WTC11 (cell line): Measurements from ENCODE around the gene IFRD1. TPM values are rescaled to one million over a fixed set of nuclear protein-coding genes. Genes with fewer than 3 reads are reported as not detected.

Source experiments
- ATAC-seq: fragments of 200-7000 bp; cut with Tn5 transposase; 2 replicates; pipeline ENCODE4 v1.10.0; 2021; ENCODE audit warnings: mild to moderate bottlenecking, moderate library complexity
- CTCF ChIA-PET: fragments of 300-600 bp; sonication (Branson Sonifier 250); formaldehyde crosslinking; loops from one replicate; lab custom pipeline; 2021; ENCODE audit warnings: antibody characterized with exemption; lab: Charles Lee
- POLR2A ChIA-PET: fragments of 350-600 bp; sonication (Branson Sonifier 250); formaldehyde crosslinking; loops from one replicate; lab custom pipeline; 2021; ENCODE audit warnings: antibody characterized with exemption; lab: Charles Lee
- DNase-seq: peaks from one replicate; pipeline ENCODE4 v3.0.0; 2021; ENCODE audit warnings: low spot score
- H3K27ac Mint-ChIP-seq: 2 replicates; pipeline ENCODE4 v1.8.0; 2021; ENCODE audit warnings: mixed read lengths
- H3K27me3 Mint-ChIP-seq: 2 replicates; pipeline ENCODE4 v1.8.0; 2021; ENCODE audit warnings: low read depth, mild to moderate bottlenecking, moderate library complexity, mixed read lengths
- H3K36me3 Mint-ChIP-seq: 2 replicates; pipeline ENCODE4 v1.8.0; 2021; ENCODE audit warnings: mixed read lengths
- H3K4me1 Mint-ChIP-seq: 2 replicates; pipeline ENCODE4 v1.8.0; 2022; ENCODE audit warnings: mixed read lengths
- H3K4me3 Mint-ChIP-seq: 2 replicates; pipeline ENCODE4 v1.8.0; 2021; ENCODE audit warnings: mild to moderate bottlenecking, moderate library complexity, mixed read lengths
- H3K9me3 Mint-ChIP-seq: 2 replicates; pipeline ENCODE4 v1.8.0; 2021; ENCODE audit warnings: mixed read lengths
- ATF1 ChIP-seq: sonication (generic); formaldehyde crosslinking; IDR thresholded peaks from 2 replicates; pipeline ENCODE4 v1.8.1; 2023; ENCODE audit warnings: mild to moderate bottlenecking, moderate library complexity, missing genetic modification reagents
- ATF2 ChIP-seq: sonication (generic); formaldehyde crosslinking; IDR thresholded peaks from 2 replicates; pipeline ENCODE4 v1.8.1; 2022; ENCODE audit warnings: low read depth, missing genetic modification reagents, borderline replicate concordance
- CREM ChIP-seq: sonication (generic); formaldehyde crosslinking; IDR thresholded peaks from 2 replicates; pipeline ENCODE4 v1.8.1; 2022; ENCODE audit warnings: mild to moderate bottlenecking, missing genetic modification reagents, moderate library complexity
- ETV6 ChIP-seq: sonication (generic); formaldehyde crosslinking; IDR thresholded peaks from 2 replicates; pipeline ENCODE4 v1.8.1; 2022; ENCODE audit warnings: mild to moderate bottlenecking, missing genetic modification reagents
- FOXJ3 ChIP-seq: sonication (generic); formaldehyde crosslinking; IDR thresholded peaks from 2 replicates; pipeline ENCODE4 v1.9.0; 2021; ENCODE audit warnings: missing genetic modification reagents, mild to moderate bottlenecking, borderline replicate concordance
- FOXK1 ChIP-seq: sonication (generic); formaldehyde crosslinking; IDR thresholded peaks from 2 replicates; pipeline ENCODE4 v1.8.0; 2022; ENCODE audit warnings: mild to moderate bottlenecking, moderate library complexity, missing genetic modification reagents
- FOXP1 ChIP-seq: sonication (generic); formaldehyde crosslinking; IDR thresholded peaks from 2 replicates; pipeline ENCODE4 v1.8.0; 2022; ENCODE audit warnings: missing genetic modification reagents, mild to moderate bottlenecking, moderate library complexity, borderline replicate concordance
- IRF1 ChIP-seq: sonication (generic); formaldehyde crosslinking; IDR thresholded peaks from 2 replicates; pipeline ENCODE4 v1.8.0; 2023; ENCODE audit warnings: missing genetic modification reagents
- MLX ChIP-seq: sonication (generic); formaldehyde crosslinking; IDR thresholded peaks from 2 replicates; pipeline ENCODE4 v1.8.1; 2023; ENCODE audit warnings: mild to moderate bottlenecking, missing genetic modification reagents, moderate library complexity
- NR1H2 ChIP-seq: sonication (generic); formaldehyde crosslinking; IDR thresholded peaks from 2 replicates; pipeline ENCODE4 v1.9.0; 2021; ENCODE audit warnings: mild to moderate bottlenecking, moderate library complexity, missing genetic modification reagents
- OVOL2 ChIP-seq: fragments of 250-450 bp; sonication (Bioruptor Pico); IDR thresholded peaks from 2 replicates; pipeline ENCODE4 v1.9.0; 2021; ENCODE audit warnings: mild to moderate bottlenecking, borderline replicate concordance
- SP1 ChIP-seq: sonication (generic); formaldehyde crosslinking; conservative IDR thresholded peaks from 2 replicates; pipeline ENCODE4 v1.8.1; 2022; ENCODE audit warnings: missing genetic modification reagents
- STAT6 ChIP-seq: sonication (generic); formaldehyde crosslinking; conservative IDR thresholded peaks from 2 replicates; pipeline ENCODE4 v1.8.1; 2023; ENCODE audit warnings: mild to moderate bottlenecking, low read depth, missing genetic modification reagents, moderate library complexity
- TEAD1 ChIP-seq: sonication (generic); formaldehyde crosslinking; IDR thresholded peaks from 2 replicates; pipeline ENCODE4 v1.8.0; 2022; ENCODE audit warnings: mild to moderate bottlenecking, missing genetic modification reagents
- ZBTB21 ChIP-seq: sonication (generic); formaldehyde crosslinking; IDR thresholded peaks from 2 replicates; pipeline ENCODE4 v1.8.1; 2023; ENCODE audit warnings: mild to moderate bottlenecking, missing genetic modification reagents, borderline replicate concordance
- ZNF219 ChIP-seq: sonication (generic); formaldehyde crosslinking; IDR thresholded peaks from 2 replicates; pipeline ENCODE4 v1.8.0; 2023; ENCODE audit warnings: missing genetic modification reagents, mild to moderate bottlenecking, borderline replicate concordance
- ZNF263 ChIP-seq: sonication (generic); formaldehyde crosslinking; IDR thresholded peaks from 2 replicates; pipeline ENCODE4 v1.8.1; 2022; ENCODE audit warnings: low read depth, mild to moderate bottlenecking, moderate library complexity, missing genetic modification reagents
- ZNF423 ChIP-seq: fragments of 250-450 bp; sonication (Bioruptor Pico); IDR thresholded peaks from 2 replicates; pipeline ENCODE4 v2.1.2; 2022; ENCODE audit warnings: mild to moderate bottlenecking, moderate library complexity
- ZNF425 ChIP-seq: fragments of 250-450 bp; sonication (Bioruptor Pico); conservative IDR thresholded peaks from 2 replicates; pipeline ENCODE4 v1.9.0; 2021; ENCODE audit warnings: mild to moderate bottlenecking
- total RNA-seq: library from RNA; stranded (reverse); gene quantifications from 3 replicates; pipeline ENCODE4 v1.2.3, GENCODE V29; 2021
- TF ChIP-seq, protein P1 (sequence below): sonication (generic); formaldehyde crosslinking; IDR thresholded peaks from 2 replicates; pipeline ENCODE4 v1.8.1; 2023; ENCODE audit warnings: mild to moderate bottlenecking, missing genetic modification reagents
- TF ChIP-seq, protein P2 (sequence below): sonication (generic); formaldehyde crosslinking; IDR thresholded peaks from 2 replicates; pipeline ENCODE4 v1.8.1; 2022; ENCODE audit warnings: mild to moderate bottlenecking, moderate library complexity, missing genetic modification reagents
- TF ChIP-seq, protein P3 (sequence below): fragments of 250-450 bp; sonication (Bioruptor Pico); IDR thresholded peaks from 2 replicates; pipeline ENCODE4 v1.9.0; 2021; ENCODE audit warnings: mild to moderate bottlenecking

Gene IFRD1
- total RNA-seq, 1 experiment from 2014 or later = 31.2 TPM

DNA sequence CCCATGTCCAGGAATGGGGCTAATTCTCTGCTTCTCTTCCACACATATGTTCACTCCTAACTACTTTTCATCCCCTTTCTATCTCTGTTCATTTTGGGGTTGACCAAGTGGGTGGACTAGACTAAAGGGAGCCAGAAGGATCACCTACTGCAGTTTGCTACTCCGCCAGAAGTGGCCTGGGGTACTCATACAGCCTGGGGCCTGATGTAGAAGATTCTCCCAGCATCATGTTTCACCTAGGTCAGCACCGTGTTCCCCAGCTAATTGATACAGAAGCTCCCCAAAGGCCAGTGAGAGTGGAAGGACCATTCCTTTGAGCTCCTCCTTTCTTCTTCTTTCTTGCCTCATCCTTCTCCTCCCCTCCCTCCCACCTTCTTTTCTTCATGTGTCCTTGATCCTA lies 19.6 kb upstream of the IFRD1 start:
- CTCF ChIA-PET = no interaction called here
- Mint-ChIP-seq H3K36me3 (no peaks in the 10 kb centered on the region), H3K27ac (no peak overlapping the region), H3K27me3 (no peaks in the 10 kb centered on the region), H3K4me3 (no peak overlapping the region), H3K9me3 (no peaks in the 10 kb centered on the region), H3K4me1 (peaks cover 14% of the 10 kb centered on the region)
- peak; percentile 75 for ATAC-seq
- POLR2A ChIA-PET = no interaction called here
- no peak for DNase-seq
- TF ChIP-seq SP1 (CRISPR knock-in tag) (no peak), ATF1 (CRISPR knock-in tag) (no peak), ZNF219 (no peak)
- TF ChIP-seq, protein P1, sequence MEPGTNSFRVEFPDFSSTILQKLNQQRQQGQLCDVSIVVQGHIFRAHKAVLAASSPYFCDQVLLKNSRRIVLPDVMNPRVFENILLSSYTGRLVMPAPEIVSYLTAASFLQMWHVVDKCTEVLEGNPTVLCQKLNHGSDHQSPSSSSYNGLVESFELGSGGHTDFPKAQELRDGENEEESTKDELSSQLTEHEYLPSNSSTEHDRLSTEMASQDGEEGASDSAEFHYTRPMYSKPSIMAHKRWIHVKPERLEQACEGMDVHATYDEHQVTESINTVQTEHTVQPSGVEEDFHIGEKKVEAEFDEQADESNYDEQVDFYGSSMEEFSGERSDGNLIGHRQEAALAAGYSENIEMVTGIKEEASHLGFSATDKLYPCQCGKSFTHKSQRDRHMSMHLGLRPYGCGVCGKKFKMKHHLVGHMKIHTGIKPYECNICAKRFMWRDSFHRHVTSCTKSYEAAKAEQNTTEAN = no peak

DNA sequence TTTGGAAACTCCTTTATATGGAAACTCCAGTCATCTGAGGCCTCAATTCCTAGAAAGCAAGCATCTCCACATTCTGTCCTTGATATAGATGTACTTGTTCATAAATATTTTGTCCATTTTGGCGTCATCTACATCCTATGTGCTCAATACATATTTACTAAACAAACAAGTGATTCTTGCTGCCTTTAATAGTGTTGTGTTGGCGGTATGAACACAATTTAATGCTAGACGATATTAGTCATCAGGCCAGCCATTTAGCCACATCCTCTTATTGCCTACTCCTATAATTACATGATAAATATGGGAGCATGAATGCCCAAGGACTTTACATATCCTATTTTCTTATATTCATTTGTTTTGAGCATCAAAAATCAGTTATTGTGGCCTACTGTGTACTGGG lies 18.5 kb upstream of the IFRD1 start:
- CTCF ChIA-PET = no interaction called here
- TF ChIP-seq ATF2 (CRISPR knock-in tag) = no peak
- no peak for TF ChIP-seq ZBTB21
- TF ChIP-seq MLX = no peak
- TF ChIP-seq, protein P2, sequence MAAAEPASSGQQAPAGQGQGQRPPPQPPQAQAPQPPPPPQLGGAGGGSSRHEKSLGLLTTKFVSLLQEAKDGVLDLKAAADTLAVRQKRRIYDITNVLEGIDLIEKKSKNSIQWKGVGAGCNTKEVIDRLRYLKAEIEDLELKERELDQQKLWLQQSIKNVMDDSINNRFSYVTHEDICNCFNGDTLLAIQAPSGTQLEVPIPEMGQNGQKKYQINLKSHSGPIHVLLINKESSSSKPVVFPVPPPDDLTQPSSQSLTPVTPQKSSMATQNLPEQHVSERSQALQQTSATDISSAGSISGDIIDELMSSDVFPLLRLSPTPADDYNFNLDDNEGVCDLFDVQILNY (CRISPR knock-in tag) = no peak
- no peak for TF ChIP-seq ZNF423 (CRISPR knock-in tag)
- DNase-seq (no peak), ATAC-seq (no peak)
- Mint-ChIP-seq H3K9me3 (no peaks in the 10 kb centered on the region), H3K27me3 (no peaks in the 10 kb centered on the region), H3K4me1 (peaks cover 3% of the 10 kb centered on the region), H3K4me3 (no peak overlapping the region), H3K27ac (no peak overlapping the region), H3K36me3 (no peaks in the 10 kb centered on the region)
- POLR2A ChIA-PET = no interaction called here

DNA sequence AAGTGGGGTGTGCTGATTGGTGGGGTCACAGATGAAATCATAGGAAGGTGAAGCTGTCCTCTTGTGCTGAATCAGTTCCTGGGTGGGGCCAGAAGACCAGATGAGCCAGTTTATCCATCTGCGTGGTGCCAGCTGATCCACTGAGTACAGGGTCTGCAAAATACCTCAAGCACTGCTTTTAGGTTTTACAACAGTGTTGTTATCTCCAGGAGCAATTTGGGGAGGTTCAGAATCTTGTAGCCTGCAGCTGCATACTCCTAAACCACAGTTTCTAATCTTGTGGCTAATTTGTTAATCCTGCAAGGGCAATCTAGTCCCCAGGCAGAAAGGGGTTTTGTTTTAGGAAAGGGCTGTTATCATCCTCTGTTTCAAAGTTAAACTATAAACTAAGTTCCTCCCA lies 17.0 kb upstream of the IFRD1 start:
- POLR2A ChIA-PET = interaction anchor here (1.1 kb wide), 1 partner anchor 17 kb away, joined by 4 read pairs; the partner anchor contains the start of gene IFRD1
- Mint-ChIP-seq H3K27me3 (no peaks in the 10 kb centered on the region), H3K36me3 (no peaks in the 10 kb centered on the region), H3K4me3 (no peak overlapping the region), H3K4me1 (no peaks in the 10 kb centered on the region), H3K27ac (no peak overlapping the region), H3K9me3 (no peaks in the 10 kb centered on the region)
- CTCF ChIA-PET = interaction anchor here (0.8 kb wide), 1 partner anchor 11 kb away, joined by 3 read pairs; no protein-coding TSS in a partner anchor
- no peak for DNase-seq
- no peak for ATAC-seq
- TF ChIP-seq, protein P3, sequence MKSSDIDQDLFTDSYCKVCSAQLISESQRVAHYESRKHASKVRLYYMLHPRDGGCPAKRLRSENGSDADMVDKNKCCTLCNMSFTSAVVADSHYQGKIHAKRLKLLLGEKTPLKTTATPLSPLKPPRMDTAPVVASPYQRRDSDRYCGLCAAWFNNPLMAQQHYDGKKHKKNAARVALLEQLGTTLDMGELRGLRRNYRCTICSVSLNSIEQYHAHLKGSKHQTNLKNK (CRISPR knock-in tag) = no peak
- TF ChIP-seq CREM (CRISPR knock-in tag) (no peak), ETV6 (CRISPR knock-in tag) (no peak), NR1H2 (CRISPR knock-in tag) (no peak), STAT6 (CRISPR knock-in tag) (no peak), TEAD1 (CRISPR knock-in tag) (no peak), ATF1 (CRISPR knock-in tag) (no peak), ZNF263 (CRISPR knock-in tag) (no peak), FOXJ3 (CRISPR knock-in tag) (no peak), FOXP1 (CRISPR knock-in tag) (no peak), OVOL2 (no peak), FOXK1 (no peak), IRF1 (CRISPR knock-in tag) (no peak), ZNF425 (CRISPR knock-in tag) (no peak)
